H9 (cell line): ENCODE measurements around the gene MAD1L1. TPM values are rescaled to one million over a fixed set of nuclear protein-coding genes. Genes with fewer than 3 reads are reported as not detected.

ENCODE experiments used
- DNase-seq: peaks from one replicate; pipeline ENCODE4 v3.0.0-alpha.2; 2017
- H2AFZ ChIP-seq: one replicate; pipeline ENCODE4 v1.6.1; 2013; ENCODE audit warnings: mild to moderate bottlenecking, low read length, control low read depth, moderate library complexity
- H2AK5ac ChIP-seq: 2 replicates; pipeline ENCODE4 v1.6.1; 2013; ENCODE audit warnings: low read length, control low read depth, mixed read lengths; ENCODE audit not compliant: insufficient read length
- H2BK120ac ChIP-seq: one replicate; pipeline ENCODE4 v1.6.1; 2013; ENCODE audit warnings: low read depth, mild to moderate bottlenecking, low read length, control low read depth, inconsistent platforms; ENCODE audit not compliant: poor library complexity, severe bottlenecking
- H2BK12ac ChIP-seq: 2 replicates; pipeline ENCODE4 v1.6.1; 2013; ENCODE audit warnings: low read length, control low read depth, mixed read lengths, low read depth; ENCODE audit not compliant: insufficient read length
- H2BK15ac ChIP-seq: 2 replicates; pipeline ENCODE4 v1.6.1; 2013; ENCODE audit warnings: low read depth, low read length, control low read depth
- H2BK20ac ChIP-seq: one replicate; pipeline ENCODE4 v1.6.1; 2013; ENCODE audit warnings: low read depth, mild to moderate bottlenecking, low read length, control low read depth, inconsistent platforms; ENCODE audit not compliant: poor library complexity, severe bottlenecking
- H2BK5ac ChIP-seq: 2 replicates; pipeline ENCODE4 v1.6.1; 2013; ENCODE audit warnings: low read length, control low read depth, mixed read lengths; ENCODE audit not compliant: insufficient read length
- H3K14ac ChIP-seq: 2 replicates; pipeline ENCODE4 v1.6.1; 2013; ENCODE audit warnings: low read length, control low read depth; ENCODE audit not compliant: insufficient read depth
- H3K18ac ChIP-seq: 2 replicates; pipeline ENCODE4 v1.6.1; 2013; ENCODE audit warnings: low read depth, mild to moderate bottlenecking, mixed read lengths, low read length, control low read depth; ENCODE audit not compliant: insufficient read length
- H3K23ac ChIP-seq: 2 replicates; pipeline ENCODE4 v1.6.1; 2013; ENCODE audit warnings: low read length, control low read depth, mixed read lengths, low read depth; ENCODE audit not compliant: insufficient read length
- H3K23me2 ChIP-seq: 2 replicates; pipeline ENCODE4 v1.6.1; 2013; ENCODE audit warnings: low read depth, mild to moderate bottlenecking, mixed read lengths, low read length, control low read depth; ENCODE audit not compliant: insufficient read length, poor library complexity, severe bottlenecking
- H3K27ac ChIP-seq: 2 replicates; pipeline ENCODE4 v1.5.1; 2013; ENCODE audit warnings: low read length, control low read depth, mixed read lengths, low read depth; ENCODE audit not compliant: insufficient read length
- H3K27me3 ChIP-seq: 2 replicates; pipeline ENCODE4 v1.6.1; 2013; ENCODE audit warnings: low read length, control low read depth, inconsistent platforms; ENCODE audit not compliant: insufficient read depth
- H3K4ac ChIP-seq: 2 replicates; pipeline ENCODE4 v1.6.1; 2013; ENCODE audit warnings: low read depth, mild to moderate bottlenecking, control low read depth, inconsistent platforms, low read length, moderate library complexity
- H3K4me1 ChIP-seq: 2 replicates; pipeline ENCODE4 v1.6.1; 2013; ENCODE audit warnings: low read length, control low read depth, inconsistent platforms; ENCODE audit not compliant: insufficient read depth
- H3K4me2 ChIP-seq: 2 replicates; pipeline ENCODE4 v1.6.1; 2013; ENCODE audit warnings: low read length, control low read depth, mixed read lengths; ENCODE audit not compliant: insufficient read length, insufficient read depth
- H3K56ac ChIP-seq: 2 replicates; pipeline ENCODE4 v1.6.1; 2013; ENCODE audit warnings: low read depth, mild to moderate bottlenecking, mixed read lengths, low read length, control low read depth; ENCODE audit not compliant: insufficient read length
- H3K79me1 ChIP-seq: 2 replicates; pipeline ENCODE4 v1.6.1; 2013; ENCODE audit warnings: low read depth, mild to moderate bottlenecking, moderate library complexity, low read length, control low read depth, inconsistent platforms; ENCODE audit not compliant: insufficient read depth, poor library complexity, severe bottlenecking
- H3K79me2 ChIP-seq: 2 replicates; pipeline ENCODE4 v1.6.1; 2013; ENCODE audit warnings: low read length, control low read depth, inconsistent platforms; ENCODE audit not compliant: insufficient read depth
- H3K9ac ChIP-seq: 2 replicates; pipeline ENCODE4 v1.6.1; 2013; ENCODE audit warnings: low read length, control low read depth, mixed read lengths; ENCODE audit not compliant: insufficient read length; ENCODE audit errors: extremely low read depth
- H3K9me3 ChIP-seq: one replicate; pipeline ENCODE4 v1.6.1; 2013; ENCODE audit warnings: low read depth, low read length, inconsistent platforms; ENCODE audit not compliant: control insufficient read depth
- H3T11ph ChIP-seq: one replicate; pipeline ENCODE4 v1.6.1; 2013; ENCODE audit warnings: mild to moderate bottlenecking, low read length, control low read depth, inconsistent platforms
- H4K20me1 ChIP-seq: one replicate; pipeline ENCODE4 v1.6.1; 2013; ENCODE audit not compliant: control insufficient read depth, insufficient read length, insufficient read depth
- H4K5ac ChIP-seq: 2 replicates; pipeline ENCODE4 v1.6.1; 2013; ENCODE audit warnings: low read depth, mild to moderate bottlenecking, mixed read lengths, low read length, control low read depth; ENCODE audit not compliant: insufficient read length
- H4K8ac ChIP-seq: replicated peaks from 2 replicates; pipeline ENCODE4 v1.6.1; 2013; ENCODE audit warnings: low read length, control low read depth, mixed read lengths, low read depth; ENCODE audit not compliant: insufficient read length
- H4K91ac ChIP-seq: 2 replicates; pipeline ENCODE4 v1.6.1; 2013; ENCODE audit warnings: low read depth, mild to moderate bottlenecking, moderate library complexity, mixed read lengths, low read length, control low read depth; ENCODE audit not compliant: insufficient read length
- H3K27ac Mint-ChIP-seq, 3 experiments: 2 replicates in 2 of 3; 3 replicates in 1 of 3; pipeline ENCODE4 v1.8.0; 2020 to 2021; ENCODE audit warnings: mixed read lengths in 3 of 3, mild to moderate bottlenecking in 1 of 3, moderate library complexity in 1 of 3
- H3K27me3 Mint-ChIP-seq: 2 replicates; pipeline ENCODE4 v1.8.0; 2021; ENCODE audit warnings: low read depth, mild to moderate bottlenecking, moderate library complexity, mixed read lengths
- H3K36me3 Mint-ChIP-seq, 3 experiments: 2 replicates in 2 of 3; 3 replicates in 1 of 3; pipeline ENCODE4 v1.8.0; 2020 to 2021; ENCODE audit warnings: low read depth in 3 of 3, mixed read lengths in 3 of 3; ENCODE audit not compliant: insufficient read depth in 1 of 3
- H3K4me1 Mint-ChIP-seq, 2 experiments: 2 replicates each; pipeline ENCODE4 v1.8.0; 2020; ENCODE audit warnings: mixed read lengths in 2 of 2
- H3K4me3 Mint-ChIP-seq, 2 experiments: 2 replicates in 1 of 2; 3 replicates in 1 of 2; pipeline ENCODE4 v1.8.0; 2020 to 2021; ENCODE audit warnings: mild to moderate bottlenecking in 2 of 2, mixed read lengths in 2 of 2, moderate library complexity in 1 of 2
- H3K9me3 Mint-ChIP-seq, 2 experiments: 2 replicates in 1 of 2; 3 replicates in 1 of 2; pipeline ENCODE4 v1.8.0; 2020; ENCODE audit warnings: mild to moderate bottlenecking in 2 of 2, mixed read lengths in 2 of 2, moderate library complexity in 1 of 2
- CTCF ChIP-seq: fragments of 200-600 bp; sonication (generic); conservative IDR thresholded peaks from 3 replicates; pipeline ENCODE4 v1.8.0; 2021; ENCODE audit warnings: antibody characterized with exemption, mild to moderate bottlenecking
- WGBS: extraction: QIAGEN DNeasy Blood & Tissue Kit; methylation state at CpG from one replicate; pipeline ENCODE4 v1.1.7; 2013; ENCODE audit warnings: missing lambda C conversion rate, low lambda C conversion rate, mixed read lengths; ENCODE audit not compliant: insufficient read length; ENCODE audit errors: extremely low coverage; 5-methylcytosine and 5-hydroxymethylcytosine counted together
- total RNA-seq: library from RNA; stranded (reverse); gene quantifications from 2 replicates; pipeline ENCODE4 v1.2.1, GENCODE V29; 2021

Gene MAD1L1
- total RNA-seq, 1 experiment from 2014 or later: 39.0 TPM

- no peak overlapping the region for H4K8ac ChIP-seq
- H3K9ac ChIP-seq: no peak overlapping the region
- DNase-seq: no peak
- no peak overlapping the region for H2AFZ ChIP-seq
- H2AK5ac ChIP-seq: no peak overlapping the region
- no peak overlapping the region for H2BK12ac ChIP-seq
- no peaks in the 10 kb centered on the region for H3K4me1 ChIP-seq
- Mint-ChIP-seq H3K36me3 (peaks cover 35 to 68% (median 66%) of the 10 kb centered on the region in 3 experiments), H3K4me3 (no peak overlapping the region), H3K4me1 (no peaks in the 10 kb centered on the region), H3K9me3 (peaks cover 1 to 2% of the 10 kb centered on the region in 2 experiments; a peak in 2 of 5 replicates), H3K27ac (peak overlapping the region; percentile 14 to 84 (median 30); a peak in 6 of 7 replicates), H3K27me3 (no peaks in the 10 kb centered on the region)
- H2BK15ac ChIP-seq: no peak overlapping the region
- no peak overlapping the region for H4K91ac ChIP-seq
- H3K9me3 ChIP-seq: no peaks in the 10 kb centered on the region
- no peak overlapping the region for H4K5ac ChIP-seq
- no peak overlapping the region for H3K18ac ChIP-seq
- no peak overlapping the region for H2BK120ac ChIP-seq
- H3K4me2 ChIP-seq: no peak overlapping the region
- H3K56ac ChIP-seq: no peak overlapping the region
- WGBS: no CpG with 5 or more reads among the region's 16 CpGs
- H3K27ac ChIP-seq: no peak overlapping the region
- no peak overlapping the region for H2BK5ac ChIP-seq
- no peaks in the 10 kb centered on the region for H4K20me1 ChIP-seq
- no peak overlapping the region for H3K14ac ChIP-seq
- H3K23me2 ChIP-seq: no peaks in the 10 kb centered on the region
- H3K27me3 ChIP-seq: no peaks in the 10 kb centered on the region
- H3K79me1 ChIP-seq: no peaks in the 10 kb centered on the region
- no peaks in the 10 kb centered on the region for H3K79me2 ChIP-seq
- no peak overlapping the region for H3K23ac ChIP-seq
- H3K4ac ChIP-seq: no peak overlapping the region
- H3T11ph ChIP-seq: no peak overlapping the region
- H2BK20ac ChIP-seq: no peak overlapping the region
- no peak for TF ChIP-seq CTCF
Observed at GRCh38 chr7:2208712-2209111, 24.0 kb downstream of the MAD1L1 start.
